Effector CD8-positive, alpha-beta T cell (primary cell): ENCODE data around the gene CILP2.
A peak's percentile ranks its signal among the peaks of the same experiment; 100 is the strongest.

Experiments
- DNase-seq: peaks from one replicate; lab custom pipeline; 2025; lab: John Stamatoyannopoulos, UW
- total RNA-seq, 4 experiments: gene quantifications; one replicate each; lab custom pipeline; 2026; lab: John Stamatoyannopoulos, UW

Gene CILP2
- total RNA-seq: 0.12 to 1.8 (median 0.51) reads per million in 4 experiments

- peak; percentile 38 for DNase-seq
Measured at GRCh38 chr19:19538061-19538784, at the start of gene CILP2. TSS of gene CILP2 (plus strand) at chr19:19538265. CDS start at chr19:19538350, 85 bp downstream.

DNA sequence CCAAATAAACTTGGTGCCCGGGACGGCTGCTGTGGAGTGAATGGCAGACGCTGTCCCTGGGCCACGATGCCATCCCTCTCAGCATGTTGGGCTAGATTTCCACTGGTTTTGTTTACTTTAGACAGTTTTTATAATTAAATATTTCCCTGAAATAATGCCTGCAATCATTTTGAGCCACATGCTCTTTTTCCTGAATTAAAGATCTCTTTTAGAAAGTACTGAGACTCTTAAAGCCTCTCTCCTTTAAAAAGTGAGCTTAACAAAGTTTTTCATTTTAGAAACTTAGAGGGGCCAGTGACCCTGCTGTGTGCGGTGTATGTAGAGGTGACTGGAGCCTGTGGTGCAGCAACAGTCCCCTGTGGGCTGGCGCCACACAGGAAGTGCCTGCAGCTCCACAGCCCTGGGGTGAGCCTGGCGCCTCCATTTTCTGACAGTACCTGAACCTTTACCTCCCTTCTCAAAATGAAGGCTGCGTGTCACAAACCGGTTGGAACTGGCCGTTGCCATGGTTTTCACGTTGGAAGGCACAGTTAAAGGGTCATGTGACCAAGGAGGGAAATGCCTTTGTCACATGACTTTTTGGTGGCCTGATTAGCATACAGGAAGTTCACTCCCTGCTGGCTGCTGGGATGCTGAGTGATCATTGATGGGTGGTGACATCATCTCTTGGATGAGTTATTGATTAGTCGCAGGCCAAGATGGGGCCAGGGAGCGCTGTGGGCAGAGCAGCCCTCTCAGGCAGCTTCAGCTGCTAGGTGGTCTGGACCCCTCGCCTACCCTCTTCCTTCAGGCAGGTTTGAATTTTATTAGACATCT lies 49.0 kb upstream of the CILP2 start:
- DNase-seq: peak; percentile 80

DNA sequence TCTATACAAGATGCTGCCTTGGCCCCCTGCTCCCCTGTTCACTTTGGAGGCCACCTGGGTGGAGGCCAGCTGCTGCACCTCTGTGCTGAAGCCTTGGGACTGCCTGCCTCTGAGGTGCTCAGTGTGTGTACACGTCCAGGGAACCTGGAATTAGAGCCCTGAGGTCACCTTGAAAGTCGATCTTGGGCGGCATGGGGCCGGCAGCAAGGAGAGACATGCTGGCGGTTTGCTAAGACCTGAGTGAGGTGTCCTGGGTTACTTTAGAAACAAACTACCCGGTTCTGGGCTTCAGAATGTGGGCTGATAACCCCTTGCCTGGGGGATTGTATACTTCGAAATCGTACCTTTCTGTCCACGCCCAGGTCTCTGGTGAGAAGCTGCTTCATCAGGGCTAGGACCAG lies 48.3 kb upstream of the CILP2 start:
- no peak for DNase-seq

- DNase-seq: peak; percentile 67
Measured at GRCh38 chr19:19490214-19490968, 47.7 kb upstream of the CILP2 start.

DNA sequence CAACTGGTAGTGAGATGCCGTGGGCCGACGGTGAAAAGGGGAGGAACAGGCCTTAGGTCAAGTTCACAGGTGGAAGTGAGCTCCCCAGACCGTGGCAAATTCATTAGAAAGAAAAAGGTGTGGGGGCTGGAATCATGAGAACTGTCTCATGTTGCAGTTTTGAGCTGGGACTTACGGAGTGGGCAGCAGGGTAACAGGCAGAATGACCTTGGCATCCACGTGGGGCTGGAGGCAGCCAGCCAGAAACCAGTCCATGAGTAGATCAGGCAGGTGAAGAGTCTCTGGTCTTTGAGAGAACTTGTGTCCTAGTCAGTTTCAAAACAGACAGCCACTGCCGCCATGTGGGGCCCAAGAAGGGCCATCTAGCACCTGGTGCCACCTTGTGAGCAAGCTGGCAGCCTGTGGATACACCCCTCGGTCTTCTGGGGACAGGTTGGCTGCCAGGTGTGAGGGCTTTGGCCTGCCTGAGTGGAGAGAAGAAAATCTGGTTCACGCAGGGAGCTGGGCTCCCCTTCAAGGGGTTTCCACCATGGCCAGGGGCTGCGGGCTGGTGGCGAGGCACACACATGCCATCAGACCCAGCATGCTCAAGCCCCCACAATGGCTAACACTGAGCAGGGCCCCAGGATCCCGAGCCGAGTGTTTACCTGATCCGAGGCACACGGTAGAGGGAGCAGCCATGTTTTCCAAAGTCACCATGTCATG lies 46.6 kb upstream of the CILP2 start:
- DNase-seq: no peak

DNA sequence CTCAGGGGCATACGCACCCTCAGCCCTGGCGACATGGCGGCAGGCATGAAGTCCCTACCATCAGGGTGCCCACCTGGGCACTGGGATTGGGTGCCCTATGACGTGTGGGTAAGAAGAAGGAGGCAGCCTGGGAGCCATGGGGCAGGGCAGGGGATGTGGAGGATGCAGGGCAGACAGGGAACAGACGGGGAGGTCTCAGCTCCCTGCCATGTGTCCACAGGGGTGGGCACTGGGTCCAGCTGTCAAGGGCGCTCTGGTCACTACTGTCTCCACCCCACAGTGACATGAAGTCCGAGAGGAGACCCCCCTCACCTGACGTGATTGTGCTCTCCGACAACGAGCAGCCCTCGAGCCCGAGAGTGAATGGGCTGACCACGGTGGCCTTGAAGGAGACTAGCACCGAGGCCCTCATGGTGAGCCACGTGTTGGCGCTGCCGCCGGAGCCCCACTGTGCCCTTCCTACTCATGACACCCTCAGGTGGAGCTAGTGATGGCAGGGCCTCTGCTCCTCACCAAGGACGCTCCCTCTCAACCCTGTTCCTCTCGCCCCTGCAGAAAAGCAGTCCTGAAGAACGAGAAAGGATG lies 45.9 kb upstream of the CILP2 start:
- no peak for DNase-seq

GRCh38 chr19:19493841-19494546 lies 44.1 kb upstream of the CILP2 start:
- no peak for DNase-seq

- no peak for DNase-seq
Measured at GRCh38 chr19:19495614-19496603, 42.2 kb upstream of the CILP2 start.

- no peak for DNase-seq
Measured at GRCh38 chr19:19498255-19498991, 39.6 kb upstream of the CILP2 start.

GRCh38 chr19:19499272-19499995 lies 38.6 kb upstream of the CILP2 start:
- no peak for DNase-seq

GRCh38 chr19:19500975-19501644 lies 37.0 kb upstream of the CILP2 start:
- DNase-seq: no peak

DNA sequence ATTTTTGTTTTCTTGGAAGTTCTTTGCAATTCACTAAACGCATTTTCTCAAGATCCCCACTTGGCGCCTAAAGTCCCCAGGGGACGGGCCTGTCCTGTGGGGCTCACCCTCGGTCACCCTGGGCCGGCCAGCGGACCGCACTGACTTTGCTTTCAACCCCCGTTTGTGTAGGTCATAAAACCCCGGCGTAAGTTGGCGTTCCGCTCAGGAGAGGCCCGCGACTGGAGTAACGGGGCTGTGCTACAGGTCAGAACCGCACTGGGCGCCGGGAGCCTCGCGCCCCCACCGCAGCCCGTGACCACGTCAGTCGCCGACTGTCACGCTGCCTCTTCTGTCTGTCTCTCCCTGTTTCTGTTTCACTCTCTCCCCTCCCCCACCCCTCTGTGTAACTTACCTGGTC lies 36.3 kb upstream of the CILP2 start:
- no peak for DNase-seq

GRCh38 chr19:19502281-19502680 lies 35.8 kb upstream of the CILP2 start:
- DNase-seq: no peak

GRCh38 chr19:19502808-19503602 lies 35.1 kb upstream of the CILP2 start:
- DNase-seq: no peak

DNA sequence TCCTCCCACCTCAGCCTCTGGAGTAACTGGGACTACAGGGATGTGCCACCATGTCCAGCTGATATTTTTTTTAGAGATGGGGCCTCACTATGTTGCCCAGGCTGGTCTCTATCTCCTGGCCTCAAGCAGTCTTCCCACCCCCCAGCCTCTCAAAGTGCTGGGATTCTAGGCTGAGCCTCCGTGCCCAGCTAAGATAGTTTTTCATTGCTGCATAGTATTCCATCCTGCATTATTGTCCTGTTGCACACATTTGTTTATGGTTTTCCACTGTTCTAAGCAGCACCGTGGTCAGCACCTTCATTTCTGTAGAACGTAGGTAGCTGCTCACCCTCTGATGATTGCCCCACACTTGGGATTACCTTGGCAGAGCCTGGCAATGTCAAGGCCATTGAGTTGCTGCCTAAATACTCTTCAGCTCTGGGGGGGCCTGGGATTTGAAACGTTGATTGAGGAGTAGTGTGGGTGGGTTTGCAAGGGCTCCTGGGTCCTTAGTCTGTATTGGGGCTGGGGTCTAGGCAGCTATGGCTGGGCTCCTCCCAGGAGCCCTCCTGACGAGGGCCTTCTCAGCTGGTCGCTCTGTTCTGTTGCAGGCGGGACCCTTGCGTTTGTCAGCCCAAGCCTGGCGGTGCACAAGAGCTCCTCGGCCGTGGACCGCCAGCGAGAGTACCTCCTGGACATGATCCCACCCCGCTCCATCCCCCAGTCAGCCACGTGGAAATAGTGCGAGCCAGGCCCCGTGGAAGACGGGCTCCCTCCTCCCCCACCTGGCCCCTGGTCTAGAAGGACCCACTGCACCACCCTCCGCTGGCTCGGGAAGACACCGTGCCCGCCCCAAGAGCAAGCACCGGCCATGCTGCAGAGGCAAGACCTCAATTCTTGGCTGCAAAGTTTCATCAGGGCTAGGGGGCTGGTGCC lies 33.1 kb upstream of the CILP2 start:
- DNase-seq: no peak
